H1 (cell line): ENCODE data around the gene NR5A1. TPM values are rescaled to one million over a fixed set of nuclear protein-coding genes. Genes with fewer than 3 reads are reported as not detected.

Experiments
- CTCF ChIA-PET: fragments of 300-600 bp; sonication (Branson Sonifier 250); formaldehyde crosslinking; loops from one replicate; lab custom pipeline; 2021; ENCODE audit not compliant: partially characterized antibody; lab: Charles Lee
- POLR2A ChIA-PET: fragments of 300-600 bp; sonication (Branson Sonifier 250); formaldehyde crosslinking; loops from one replicate; lab custom pipeline; 2021; ENCODE audit warnings: inconsistent platforms; ENCODE audit not compliant: partially characterized antibody; lab: Charles Lee
- DNase-seq, 2 experiments: peaks; one replicate each; pipeline versions ENCODE4 v3.0.0 to v3.0.0-alpha.2; 2010 to 2022; ENCODE audit warnings: low spot score in 2 of 2, low read depth in 1 of 2, mixed read lengths in 1 of 2
- FAIRE-seq: peaks from 2 replicates; lab custom pipeline; 2011; peaks lifted over from hg19 to GRCh38; lab: Jason Lieb, UNC
- H2AFZ ChIP-seq: 2 replicates; pipeline ENCODE4 v1.8.1; 2012; ENCODE audit warnings: low read length, inconsistent platforms
- H2AK5ac ChIP-seq: 2 replicates; pipeline ENCODE4 v1.6.1; 2013; ENCODE audit warnings: low read depth, low read length
- H2BK120ac ChIP-seq: replicated peaks from 2 replicates; pipeline ENCODE3; 2013; ENCODE audit warnings: low read depth, low read length, inconsistent platforms
- H2BK12ac ChIP-seq: 2 replicates; pipeline ENCODE4 v1.6.1; 2013; ENCODE audit warnings: low read depth, low read length
- H2BK15ac ChIP-seq: 2 replicates; pipeline ENCODE4 v1.6.1; 2013; ENCODE audit warnings: low read length
- H2BK20ac ChIP-seq: 2 replicates; pipeline ENCODE4 v1.6.1; 2013; ENCODE audit warnings: low read length
- H2BK5ac ChIP-seq: 2 replicates; pipeline ENCODE4 v1.6.1; 2013; ENCODE audit warnings: low read depth, low read length
- H3K14ac ChIP-seq: 2 replicates; pipeline ENCODE4 v1.6.1; 2013; ENCODE audit warnings: inconsistent platforms; ENCODE audit not compliant: insufficient read length
- H3K18ac ChIP-seq: 2 replicates; pipeline ENCODE4 v1.6.1; 2013; ENCODE audit warnings: low read length; ENCODE audit errors: extremely low read depth
- H3K23ac ChIP-seq: 2 replicates; pipeline ENCODE4 v1.6.1; 2013; ENCODE audit warnings: inconsistent platforms; ENCODE audit not compliant: insufficient read length
- H3K23me2 ChIP-seq: 2 replicates; pipeline ENCODE4 v1.6.1; 2013; ENCODE audit warnings: low read depth, low read length
- H3K27ac ChIP-seq: 2 replicates; pipeline ENCODE4 v1.6.1; 2011; ENCODE audit warnings: low read depth, low read length, inconsistent platforms
- H3K27me3 ChIP-seq, 4 experiments: replicated peaks in 1 of 4; 1 replicate in 1 of 4; 2 replicates in 3 of 4; pipeline versions ENCODE4 v1.6.1 to v1.8.1; 2011 to 2013; ENCODE audit warnings: low read length in 3 of 4, mild to moderate bottlenecking in 3 of 4, inconsistent platforms in 2 of 4, mixed read lengths in 2 of 4, moderate library complexity in 1 of 4; ENCODE audit not compliant: control insufficient read depth in 3 of 4, insufficient read depth in 3 of 4; ENCODE audit errors: extremely low read depth in 1 of 4
- H3K36me3 ChIP-seq, 4 experiments: 2 replicates each; pipeline versions ENCODE4 v1.6.1 to v1.8.1; 2011 to 2013; ENCODE audit warnings: mild to moderate bottlenecking in 4 of 4, low read length in 3 of 4, moderate library complexity in 2 of 4, control low read depth in 1 of 4, inconsistent platforms in 1 of 4; ENCODE audit not compliant: insufficient read depth in 4 of 4, control insufficient read depth in 2 of 4
- H3K4ac ChIP-seq: replicated peaks from 2 replicates; pipeline ENCODE3; 2013; ENCODE audit warnings: low read length, low read depth, mixed read lengths, inconsistent platforms; ENCODE audit not compliant: insufficient read length
- H3K4me1 ChIP-seq, 4 experiments: replicated peaks in 1 of 4; 1 replicate in 1 of 4; 2 replicates in 3 of 4; pipeline versions ENCODE4 v1.6.1 to v1.8.1; 2011 to 2013; ENCODE audit warnings: low read length in 3 of 4, inconsistent platforms in 2 of 4, mixed read lengths in 1 of 4; ENCODE audit not compliant: insufficient read depth in 4 of 4, control insufficient read depth in 3 of 4
- H3K4me2 ChIP-seq, 2 experiments: 2 replicates each; pipeline versions ENCODE4 v1.6.1 to v1.8.1; 2011 to 2013; ENCODE audit warnings: low read depth in 2 of 2, low read length in 2 of 2, control low read depth in 1 of 2, inconsistent platforms in 1 of 2, mild to moderate bottlenecking in 1 of 2; ENCODE audit not compliant: insufficient read depth in 1 of 2
- H3K4me3 ChIP-seq, 4 experiments: fragments of 200-600, 300-600 bp in 1 of 4; sonication (generic), shearing (Covaris generic), sonication (Bioruptor Twin) in 1 of 4; 2 replicates each; pipeline versions ENCODE4 v1.5.1 to v1.8.1; 2011 to 2016; ENCODE audit warnings: low read length in 4 of 4, low read depth in 3 of 4, control low read depth in 2 of 4, inconsistent platforms in 2 of 4, mild to moderate bottlenecking in 2 of 4, mixed read lengths in 1 of 4, moderate library complexity in 1 of 4; ENCODE audit not compliant: insufficient read depth in 2 of 4; ENCODE audit errors: extremely low read depth in 1 of 4
- H3K56ac ChIP-seq: replicated peaks from 2 replicates; pipeline ENCODE3; 2013; ENCODE audit warnings: low read depth, mild to moderate bottlenecking, mixed read lengths, low read length, inconsistent platforms; ENCODE audit not compliant: insufficient read length
- H3K79me1 ChIP-seq: 2 replicates; pipeline ENCODE4 v1.6.1; 2013; ENCODE audit warnings: low read depth, low read length, control low read depth
- H3K79me2 ChIP-seq, 2 experiments: 2 replicates each; pipeline versions ENCODE4 v1.6.1 to v1.8.1; 2012 to 2013; ENCODE audit warnings: low read length in 2 of 2, mild to moderate bottlenecking in 2 of 2, inconsistent platforms in 1 of 2; ENCODE audit not compliant: insufficient read depth in 2 of 2, control insufficient read depth in 1 of 2
- H3K9ac ChIP-seq, 4 experiments: replicated peaks in 1 of 4; 1 replicate in 1 of 4; 2 replicates in 3 of 4; pipeline versions ENCODE4 v1.6.1 to v1.8.1; 2011 to 2013; ENCODE audit warnings: low read depth in 3 of 4, low read length in 3 of 4, control low read depth in 2 of 4, mild to moderate bottlenecking in 2 of 4, moderate library complexity in 2 of 4, inconsistent platforms in 1 of 4; ENCODE audit errors: extremely low read depth in 1 of 4
- H3K9me3 ChIP-seq, 2 experiments: 2 replicates each; pipeline versions ENCODE4 v1.6.1 to v1.8.1; 2012 to 2013; ENCODE audit warnings: mild to moderate bottlenecking in 2 of 2, moderate library complexity in 2 of 2, control low read depth in 1 of 2, inconsistent platforms in 1 of 2, low read depth in 1 of 2, low read length in 1 of 2, mixed read lengths in 1 of 2; ENCODE audit not compliant: insufficient read depth in 2 of 2
- H4K20me1 ChIP-seq, 2 experiments: replicated peaks in 1 of 2; 2 replicates each; pipeline versions ENCODE3 to v1.8.1; 2011 to 2013; ENCODE audit warnings: inconsistent platforms in 2 of 2, low read length in 2 of 2, mild to moderate bottlenecking in 1 of 2; ENCODE audit not compliant: insufficient read depth in 2 of 2, control insufficient read depth in 1 of 2
- H4K5ac ChIP-seq: 2 replicates; pipeline ENCODE4 v1.6.1; 2013; ENCODE audit warnings: low read length, low read depth, mixed read lengths, inconsistent platforms; ENCODE audit not compliant: insufficient read length
- H4K8ac ChIP-seq: 2 replicates; pipeline ENCODE4 v1.8.0; 2013; ENCODE audit warnings: mild to moderate bottlenecking, moderate library complexity, low read length, inconsistent platforms; ENCODE audit not compliant: insufficient read depth; ENCODE audit errors: extremely low read depth
- H4K91ac ChIP-seq: replicated peaks from 2 replicates; pipeline ENCODE3; 2013; ENCODE audit warnings: low read length, mixed read lengths, inconsistent platforms; ENCODE audit not compliant: insufficient read length
- WGBS, 2 experiments: shearing (Covaris generic) in 1 of 2; methylation state at CpG; one replicate each; pipeline versions ENCODE4 v1.1.6 to v1.1.7; 2013 to 2015; ENCODE audit warnings: low lambda C conversion rate in 2 of 2, mixed read lengths in 2 of 2, inconsistent platforms in 1 of 2, low coverage in 1 of 2, missing lambda C conversion rate in 1 of 2; ENCODE audit not compliant: insufficient replicate concordance in 2 of 2, insufficient coverage in 1 of 2, insufficient read length in 1 of 2; ENCODE audit errors: extremely low coverage in 1 of 2, missing lambda C conversion rate in 1 of 2; 5-methylcytosine and 5-hydroxymethylcytosine counted together
- polyA plus RNA-seq, 7 experiments: library from polyadenylated mRNA; depleted of rRNA in 3 of 7; stranded (reverse) in 5 of 7; unstranded in 2 of 7; fragments of >200 nt in 5 of 7; fragments of 200-250 nt in 2 of 7; gene quantifications; 1 replicate in 5 of 7; 2 replicates in 1 of 7; 4 replicates in 1 of 7; pipeline versions ENCODE4 v1.2.1 to v1.2.3, GENCODE V29; 2011 to 2013; ENCODE audit warnings: missing spikeins in 2 of 7, mixed read lengths in 2 of 7
- total RNA-seq: library from RNA; stranded (reverse); fragmentation: NEBNext Ultra II Directional; extraction: Animal tissue kit (Norgen Biotek cat#: 25700); gene quantifications from 2 replicates; pipeline ENCODE4 v1.2.1, GENCODE V29; 2021

The NR5A1 gene
- total and polyA plus RNA-seq, 2 of the 8 experiments (the other 6 are each of a cell fraction or from before 2014, with no cell fraction given) = 0.29 to 0.58 TPM

DNA sequence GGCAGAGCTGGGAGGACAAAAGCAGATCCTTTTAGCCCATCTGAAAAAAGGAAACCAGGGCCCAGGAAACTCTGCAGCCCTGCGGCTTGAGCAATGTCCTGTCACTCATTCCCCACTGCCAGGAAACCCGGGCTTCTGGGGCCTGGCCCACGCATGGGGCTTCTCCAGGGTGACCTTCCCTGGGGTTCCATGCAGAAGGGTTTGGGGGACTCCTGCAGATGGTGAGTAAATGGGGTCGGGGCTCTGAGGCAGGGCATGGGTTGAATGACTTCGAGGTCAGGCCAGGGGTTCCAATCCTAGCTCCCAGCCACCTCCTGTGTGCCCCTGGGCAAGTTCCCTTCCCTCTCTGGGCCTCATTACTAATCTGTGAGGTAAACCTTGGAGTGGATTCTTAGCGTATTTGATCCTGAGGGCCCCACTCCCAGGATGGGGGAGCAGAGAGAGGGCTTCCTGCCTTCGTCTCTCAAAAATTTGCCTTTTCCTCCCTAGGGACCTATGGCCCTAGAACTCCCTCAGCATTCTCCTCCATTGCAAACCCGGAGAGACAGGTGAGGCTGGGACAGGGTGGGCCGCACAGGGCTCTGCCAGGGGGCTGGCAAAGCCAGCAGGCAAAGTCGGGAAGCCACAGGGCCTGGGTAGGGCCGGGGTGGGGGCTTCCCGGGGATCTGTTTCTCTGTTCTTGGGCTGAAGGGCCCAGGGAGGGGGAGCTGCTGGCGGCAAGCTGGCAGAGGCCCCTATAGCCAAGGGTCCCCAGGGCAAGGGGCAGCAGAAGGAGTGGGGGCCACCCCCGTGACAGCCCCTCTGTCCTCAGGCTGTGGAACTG is 31.1 kb downstream of the NR5A1 start:
- Histone ChIP-seq H3K9me3 (no peaks in the 10 kb centered on the region), H3K4ac (peak overlapping the region; percentile 39), H4K5ac (no peak overlapping the region), H4K20me1 (no peaks in the 10 kb centered on the region), H4K8ac (peak overlapping the region; percentile 51), H2BK5ac (no peak overlapping the region), H3K4me3 (no peak overlapping the region), H3K79me2 (no peaks in the 10 kb centered on the region), H2BK15ac (no peak overlapping the region; the same call in 1 of the 2 replicates), H3K27ac (no peak overlapping the region), H3K4me2 (no peak overlapping the region), H3K79me1 (no peaks in the 10 kb centered on the region), H2BK20ac (no peak overlapping the region), H3K4me1 (peaks cover 4 to 32% (median 24%) of the 10 kb centered on the region in 4 experiments), H2BK12ac (0 out of 2 replicates have a peak overlapping the region, but pooled peaks have one; percentile 80), H4K91ac (no peak overlapping the region), H3K23ac (no peak overlapping the region), H2BK120ac (no peak overlapping the region), H3K14ac (no peak overlapping the region), H3K27me3 (peaks cover 8 to 37% (median 33%) of the 10 kb centered on the region in 4 experiments), H2AK5ac (no peak overlapping the region), H3K18ac (no peak overlapping the region), H2AFZ (no peak overlapping the region), H3K36me3 (no peaks in the 10 kb centered on the region), H3K23me2 (peaks cover 6% of the 10 kb centered on the region; the same call in 1 of the 2 replicates), H3K9ac (no peak overlapping the region), H3K56ac (no peak overlapping the region)
- DNase-seq (no peak), FAIRE-seq (no peak)
- ChIA-PET POLR2A (no interaction called here), CTCF (interaction anchor here (0.8 to 7.0 kb wide), 8 partner anchors 11 to 141 kb away, joined by 3 to 43 read pairs (median 4); no protein-coding TSS in a partner anchor)
- WGBS, 2 experiments = 81% methylated on average over 14 of the region's 14 CpGs; no CpG with 5 or more reads in 1 of the 2 experiments
